ENCODE measurements around the gene ARHGEF40.

ARHGEF40 gene

DNA sequence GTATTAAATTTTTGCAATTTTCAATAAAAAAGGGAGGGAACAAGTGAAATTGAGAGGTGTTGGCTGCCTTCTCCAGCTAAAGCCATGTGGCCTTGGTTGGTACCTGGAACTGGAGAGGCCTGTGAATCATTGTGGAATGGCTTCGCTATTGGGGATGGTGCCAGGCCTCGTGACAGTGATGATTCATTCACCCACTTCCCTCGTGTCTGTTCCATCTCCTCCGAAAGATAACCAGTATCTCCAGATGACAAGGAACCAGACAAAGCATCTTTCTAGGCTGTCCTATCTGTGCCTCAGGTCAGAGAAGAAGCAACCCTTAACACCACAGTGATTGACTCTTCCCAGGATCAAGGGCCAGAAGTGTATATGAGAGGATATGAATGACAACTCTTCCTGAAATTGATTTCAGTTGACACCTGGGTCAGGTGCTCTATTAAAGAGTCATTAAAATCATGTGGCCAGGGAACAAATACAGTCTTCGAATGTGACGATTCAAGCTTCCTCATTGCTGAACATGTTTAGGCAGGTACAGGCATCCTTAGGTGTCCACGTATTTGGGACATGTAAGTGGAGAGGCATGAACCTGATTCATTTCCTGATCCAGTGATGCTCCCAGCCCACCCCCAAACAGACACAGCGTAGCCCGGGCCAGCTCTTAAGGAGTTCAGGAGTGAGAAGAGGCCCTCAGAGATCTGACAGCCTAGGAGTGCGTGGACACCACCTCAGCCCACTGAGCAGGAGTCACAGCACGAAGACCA, 28.2 kb upstream of the ARHGEF40 start, which contains the start of gene RNASE7:
RNASE7 (plus strand) TSS at position 687 of the 758 bp plus-strand sequence. CDS start 631 bp downstream, outside the sequence.
- TF ChIP-seq, protein P1, sequence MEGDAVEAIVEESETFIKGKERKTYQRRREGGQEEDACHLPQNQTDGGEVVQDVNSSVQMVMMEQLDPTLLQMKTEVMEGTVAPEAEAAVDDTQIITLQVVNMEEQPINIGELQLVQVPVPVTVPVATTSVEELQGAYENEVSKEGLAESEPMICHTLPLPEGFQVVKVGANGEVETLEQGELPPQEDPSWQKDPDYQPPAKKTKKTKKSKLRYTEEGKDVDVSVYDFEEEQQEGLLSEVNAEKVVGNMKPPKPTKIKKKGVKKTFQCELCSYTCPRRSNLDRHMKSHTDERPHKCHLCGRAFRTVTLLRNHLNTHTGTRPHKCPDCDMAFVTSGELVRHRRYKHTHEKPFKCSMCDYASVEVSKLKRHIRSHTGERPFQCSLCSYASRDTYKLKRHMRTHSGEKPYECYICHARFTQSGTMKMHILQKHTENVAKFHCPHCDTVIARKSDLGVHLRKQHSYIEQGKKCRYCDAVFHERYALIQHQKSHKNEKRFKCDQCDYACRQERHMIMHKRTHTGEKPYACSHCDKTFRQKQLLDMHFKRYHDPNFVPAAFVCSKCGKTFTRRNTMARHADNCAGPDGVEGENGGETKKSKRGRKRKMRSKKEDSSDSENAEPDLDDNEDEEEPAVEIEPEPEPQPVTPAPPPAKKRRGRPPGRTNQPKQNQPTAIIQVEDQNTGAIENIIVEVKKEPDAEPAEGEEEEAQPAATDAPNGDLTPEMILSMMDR (IDR thresholded peaks at IDR 0.05; ENCODE audit: insufficient read depth, low read length, poor library complexity, severe bottlenecking), result no peak
- Histone ChIP-seq H3K27me3 (replicated peaks; ENCODE audit: control insufficient read depth, insufficient read depth, low read length) (no peaks in the 10 kb centered on the region; the same call in none of the 2 replicates), H3K36me3 (ENCODE audit: control insufficient read depth, insufficient read depth, low read length) (no peaks in the 10 kb centered on the region), H3K4me3 (replicated peaks; ENCODE audit: low read depth, low read length) (no peak within 1 kb of the TSS)
- DNase-seq (ENCODE audit: extremely low read depth, insufficient read length), result no peak

- TF ChIP-seq, protein P1 (IDR thresholded peaks at IDR 0.05; ENCODE audit: insufficient read depth, low read length, poor library complexity, severe bottlenecking), result no peak
- no peaks in the 10 kb centered on the region; the same call in none of the 2 replicates for H3K27me3 ChIP-seq (replicated peaks; ENCODE audit: control insufficient read depth, insufficient read depth, low read length)
- no peak overlapping the region for H3K4me3 ChIP-seq (replicated peaks; ENCODE audit: low read depth, low read length)
- no peak for DNase-seq (ENCODE audit: extremely low read depth, insufficient read length)
- H3K36me3 ChIP-seq (ENCODE audit: control insufficient read depth, insufficient read depth, low read length), result no peaks in the 10 kb centered on the region
These were observed 27.2 kb upstream of the ARHGEF40 start for GRCh38 chr14:21042918-21043317.

DNA sequence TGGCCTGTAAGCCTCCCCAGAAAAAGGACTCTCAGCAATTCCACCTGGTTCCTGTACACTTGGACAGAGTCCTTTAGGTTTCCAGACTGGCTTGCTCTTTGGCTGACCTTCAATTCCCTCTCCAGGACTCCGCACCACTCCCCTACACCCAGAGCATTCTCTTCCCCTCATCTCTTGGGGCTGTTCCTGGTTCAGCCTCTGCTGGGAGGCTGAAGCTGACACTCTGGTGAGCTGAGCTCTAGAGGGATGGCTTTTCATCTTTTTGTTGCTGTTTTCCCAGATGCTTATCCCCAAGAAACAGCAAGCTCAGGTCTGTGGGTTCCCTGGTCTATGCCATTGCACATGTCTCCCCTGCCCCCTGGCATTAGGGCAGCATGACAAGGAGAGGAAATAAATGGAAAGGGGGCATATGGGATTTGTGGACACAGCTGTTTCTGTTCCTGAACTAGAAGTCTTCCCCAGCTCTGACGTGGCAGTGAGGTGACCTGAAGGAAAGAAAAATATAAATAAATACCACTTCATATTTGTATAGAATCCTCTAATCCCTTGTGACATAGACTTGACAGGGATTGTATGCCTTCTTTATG, 26.6 kb upstream of the ARHGEF40 start:
- TF ChIP-seq, protein P1 (IDR thresholded peaks at IDR 0.05; ENCODE audit: insufficient read depth, low read length, poor library complexity, severe bottlenecking), result no peak
- Histone ChIP-seq H3K36me3 (ENCODE audit: control insufficient read depth, insufficient read depth, low read length) (no peaks in the 10 kb centered on the region), H3K27me3 (replicated peaks; ENCODE audit: control insufficient read depth, insufficient read depth, low read length) (no peaks in the 10 kb centered on the region; the same call in none of the 2 replicates), H3K4me3 (replicated peaks; ENCODE audit: low read depth, low read length) (no peak overlapping the region)
- no peak for DNase-seq (ENCODE audit: extremely low read depth, insufficient read length)

DNA sequence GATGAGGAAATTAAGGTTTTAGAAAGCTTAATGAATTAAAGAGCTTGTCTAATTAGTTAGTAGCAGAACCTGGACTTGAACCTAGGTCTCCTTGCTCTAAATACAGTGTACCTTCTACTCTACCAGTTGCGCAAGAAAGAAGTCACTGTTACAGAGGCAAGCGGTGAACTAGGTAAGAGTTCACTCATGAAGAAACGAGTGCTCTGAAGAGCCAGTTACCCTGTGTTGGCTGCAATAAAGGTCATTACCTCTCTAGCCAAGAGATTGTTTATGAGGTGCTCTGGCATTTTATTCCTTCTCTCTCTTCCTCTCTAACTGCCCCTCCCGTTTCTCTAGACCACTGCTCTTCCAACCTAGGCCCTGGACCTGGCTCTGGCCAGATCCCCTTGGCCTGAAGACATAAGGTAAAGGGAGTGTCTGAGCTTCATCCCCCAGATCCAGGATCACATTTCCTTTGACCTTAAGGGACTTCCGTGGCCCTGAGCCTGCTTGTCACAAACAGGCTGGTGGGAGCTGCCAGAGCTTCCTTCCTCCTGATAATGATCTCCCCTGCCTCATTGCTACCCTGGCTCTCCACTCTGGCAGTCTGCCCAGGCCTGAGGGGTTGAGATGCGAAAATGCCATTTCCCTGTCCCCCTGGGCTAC, 26.0 kb upstream of the ARHGEF40 start:
- H3K4me3 ChIP-seq (replicated peaks; ENCODE audit: low read depth, low read length), result no peak overlapping the region
- DNase-seq (ENCODE audit: extremely low read depth, insufficient read length), result no peak
- TF ChIP-seq, protein P1 (IDR thresholded peaks at IDR 0.05; ENCODE audit: insufficient read depth, low read length, poor library complexity, severe bottlenecking), result no peak

DNA sequence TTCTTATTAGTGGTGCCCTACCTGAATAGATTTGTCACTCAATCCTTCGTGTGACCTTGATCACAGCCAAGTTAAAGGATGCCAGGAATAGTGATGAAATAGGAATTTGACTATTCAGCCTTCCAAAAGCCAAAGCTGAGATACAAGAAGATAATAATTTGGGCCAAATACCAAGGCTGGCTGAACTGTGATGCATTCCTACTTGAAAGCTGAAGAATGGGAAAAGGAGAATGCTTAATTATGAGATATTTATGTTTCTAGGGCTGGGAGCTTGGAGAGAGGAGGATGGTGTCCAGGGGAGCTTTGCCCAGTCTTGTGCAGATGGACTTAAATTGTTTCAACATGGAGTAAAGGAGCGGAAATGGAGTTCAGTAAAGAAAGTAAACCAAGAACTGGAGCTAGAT, 22.7 kb upstream of the ARHGEF40 start:
- DNase-seq (ENCODE audit: extremely low read depth, insufficient read length), result no peak
- Histone ChIP-seq H3K36me3 (ENCODE audit: control insufficient read depth, insufficient read depth, low read length) (no peaks in the 10 kb centered on the region), H3K27me3 (replicated peaks; ENCODE audit: control insufficient read depth, insufficient read depth, low read length) (no peaks in the 10 kb centered on the region; the same call in none of the 2 replicates), H3K4me3 (replicated peaks; ENCODE audit: low read depth, low read length) (no peak overlapping the region)
- TF ChIP-seq, protein P1 (IDR thresholded peaks at IDR 0.05; ENCODE audit: insufficient read depth, low read length, poor library complexity, severe bottlenecking), result no peak

More for the DNA sequence above, 26.0 kb upstream of the ARHGEF40 start:
- no peaks in the 10 kb centered on the region; the same call in none of the 2 replicates for H3K27me3 ChIP-seq (replicated peaks; ENCODE audit: control insufficient read depth, insufficient read depth, low read length)
- no peaks in the 10 kb centered on the region for H3K36me3 ChIP-seq (ENCODE audit: control insufficient read depth, insufficient read depth, low read length)
